NCI-H1930 (cell line): ENCODE results near the gene PCDHGA2.
"Not testable (repeated sequence)": the region's sequence is repeated elsewhere in the genome, so short reads cannot be mapped to it uniquely, and the experiment has no call there.

Experiments used
- DNase-seq, 2 experiments: peaks; one replicate each; lab custom pipeline; 2025; lab: John Stamatoyannopoulos, UW

PCDHGA2 gene

GRCh38 chr5:141383345-141383744 lies 44.8 kb downstream of the PCDHGA2 start:
- no peak for DNase-seq

DNA sequence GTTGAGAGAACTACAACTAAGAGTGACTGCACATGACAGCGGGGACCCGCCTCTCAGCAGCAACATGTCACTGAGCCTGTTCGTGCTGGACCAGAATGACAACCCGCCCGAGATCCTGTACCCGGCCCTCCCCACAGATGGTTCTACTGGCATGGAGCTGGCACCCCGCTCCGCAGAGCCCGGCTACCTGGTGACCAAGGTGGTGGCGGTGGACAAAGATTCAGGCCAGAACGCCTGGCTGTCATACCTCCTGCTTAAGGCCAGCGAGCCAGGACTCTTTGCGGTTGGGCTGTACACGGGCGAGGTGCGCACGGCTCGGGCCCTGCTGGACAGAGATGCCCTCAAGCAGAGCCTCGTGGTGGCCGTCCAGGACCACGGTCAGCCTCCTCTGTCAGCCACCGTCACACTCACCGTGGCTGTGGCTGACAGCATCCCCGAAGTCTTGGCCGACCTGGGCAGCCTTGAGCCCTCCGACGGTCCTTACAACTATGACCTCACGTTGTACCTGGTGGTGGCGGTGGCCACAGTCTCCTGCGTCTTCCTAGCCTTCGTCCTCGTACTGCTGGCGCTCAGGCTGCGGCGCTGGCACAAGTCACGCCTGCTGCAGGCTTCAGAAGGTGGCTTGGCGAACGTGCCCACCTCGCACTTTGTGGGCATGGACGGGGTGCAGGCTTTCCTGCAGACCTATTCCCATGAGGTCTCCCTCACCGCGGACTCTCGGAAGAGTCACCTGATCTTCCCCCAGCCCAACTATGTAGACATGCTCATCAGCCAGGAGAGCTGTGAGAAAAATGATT lies 46.1 kb downstream of the PCDHGA2 start:
- DNase-seq, result no peak

GRCh38 chr5:141387557-141388311 lies 49.2 kb downstream of the PCDHGA2 start, which contains the start of gene PCDHGB4:
Gene PCDHGB4 (plus strand): TSS chr5:141387698. CDS start chr5:141387885, 187 bp downstream.
- not testable (repeated sequence) for DNase-seq

- no peak for DNase-seq
These were observed 50.1 kb downstream of the PCDHGA2 start for GRCh38 chr5:141388661-141389060.

- DNase-seq, result no peak
These were observed 50.8 kb downstream of the PCDHGA2 start for GRCh38 chr5:141389153-141390042.

GRCh38 chr5:141392429-141393198 lies 54.1 kb downstream of the PCDHGA2 start, which contains the start of gene PCDHGA8:
Gene PCDHGA8 (plus strand): TSS chr5:141392633. CDS start chr5:141392814, 181 bp downstream.
- no peak for DNase-seq
